ENCODE results near the gene ESRRB.

GRCh38 chr14:76546426-76547221, 170.7 kb downstream of the ESRRB start:
- TF ChIP-seq CTCF (IDR thresholded peaks at IDR 0.05) (peak; percentile 23 to 54 (median 33)), POLR2A (IDR thresholded peaks at IDR 0.05) (no peak)

All from heart left ventricle (tissue), 13 donors.